ENCODE measurements around the gene SLC44A5.

SLC44A5 gene

DNA sequence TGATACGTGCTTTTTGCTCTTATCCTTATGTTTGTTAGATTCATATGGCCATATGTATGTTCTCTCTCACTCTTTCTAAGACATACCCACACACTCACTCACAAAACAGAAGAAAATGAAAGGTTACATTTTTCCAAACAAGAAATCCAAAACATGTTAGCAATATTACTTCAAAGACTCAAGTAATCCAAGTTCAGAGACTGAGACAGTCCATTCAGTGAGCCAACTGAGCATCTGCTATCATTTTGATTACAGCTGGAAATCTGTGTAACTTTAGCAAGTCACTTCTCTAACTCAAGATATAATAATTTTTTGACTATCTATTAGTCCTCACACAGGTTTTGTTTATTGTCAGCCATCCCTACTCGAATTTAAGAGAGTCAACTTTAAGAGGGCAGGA lies 257.9 kb downstream of the SLC44A5 start:
- no peak overlapping the region for H3K27ac ChIP-seq (ENCODE audit: low read length)
- H3K27me3 ChIP-seq (ENCODE audit: low read depth, low read length), result no peaks in the 10 kb centered on the region
- H3K4me3 ChIP-seq (ENCODE audit: low read length), result no peak overlapping the region
- H3K9me3 ChIP-seq (ENCODE audit: insufficient read depth, low read length), result no peaks in the 10 kb centered on the region
- no peaks in the 10 kb centered on the region for H3K79me2 ChIP-seq (ENCODE audit: low read length)
- no peaks in the 10 kb centered on the region for H3K4me1 ChIP-seq (ENCODE audit: low read length)
- no peak overlapping the region for H3K9ac ChIP-seq (ENCODE audit: low read length)
- no peak for TF ChIP-seq EZH2phosphoT487 (IDR thresholded peaks at IDR 0.05; ENCODE audit: low read depth)
- TF ChIP-seq, protein P1, sequence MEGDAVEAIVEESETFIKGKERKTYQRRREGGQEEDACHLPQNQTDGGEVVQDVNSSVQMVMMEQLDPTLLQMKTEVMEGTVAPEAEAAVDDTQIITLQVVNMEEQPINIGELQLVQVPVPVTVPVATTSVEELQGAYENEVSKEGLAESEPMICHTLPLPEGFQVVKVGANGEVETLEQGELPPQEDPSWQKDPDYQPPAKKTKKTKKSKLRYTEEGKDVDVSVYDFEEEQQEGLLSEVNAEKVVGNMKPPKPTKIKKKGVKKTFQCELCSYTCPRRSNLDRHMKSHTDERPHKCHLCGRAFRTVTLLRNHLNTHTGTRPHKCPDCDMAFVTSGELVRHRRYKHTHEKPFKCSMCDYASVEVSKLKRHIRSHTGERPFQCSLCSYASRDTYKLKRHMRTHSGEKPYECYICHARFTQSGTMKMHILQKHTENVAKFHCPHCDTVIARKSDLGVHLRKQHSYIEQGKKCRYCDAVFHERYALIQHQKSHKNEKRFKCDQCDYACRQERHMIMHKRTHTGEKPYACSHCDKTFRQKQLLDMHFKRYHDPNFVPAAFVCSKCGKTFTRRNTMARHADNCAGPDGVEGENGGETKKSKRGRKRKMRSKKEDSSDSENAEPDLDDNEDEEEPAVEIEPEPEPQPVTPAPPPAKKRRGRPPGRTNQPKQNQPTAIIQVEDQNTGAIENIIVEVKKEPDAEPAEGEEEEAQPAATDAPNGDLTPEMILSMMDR (IDR thresholded peaks at IDR 0.05; ENCODE audit: low read depth, low read length), result no peak
- H3K4me2 ChIP-seq (ENCODE audit: low read length), result no peak overlapping the region
- no peaks in the 10 kb centered on the region for H4K20me1 ChIP-seq (ENCODE audit: insufficient read depth, low read length)
- H2AFZ ChIP-seq (ENCODE audit: low read depth, low read length), result no peak overlapping the region
- no peaks in the 10 kb centered on the region for H3K36me3 ChIP-seq (replicated peaks; ENCODE audit: low read depth, low read length)

DNA sequence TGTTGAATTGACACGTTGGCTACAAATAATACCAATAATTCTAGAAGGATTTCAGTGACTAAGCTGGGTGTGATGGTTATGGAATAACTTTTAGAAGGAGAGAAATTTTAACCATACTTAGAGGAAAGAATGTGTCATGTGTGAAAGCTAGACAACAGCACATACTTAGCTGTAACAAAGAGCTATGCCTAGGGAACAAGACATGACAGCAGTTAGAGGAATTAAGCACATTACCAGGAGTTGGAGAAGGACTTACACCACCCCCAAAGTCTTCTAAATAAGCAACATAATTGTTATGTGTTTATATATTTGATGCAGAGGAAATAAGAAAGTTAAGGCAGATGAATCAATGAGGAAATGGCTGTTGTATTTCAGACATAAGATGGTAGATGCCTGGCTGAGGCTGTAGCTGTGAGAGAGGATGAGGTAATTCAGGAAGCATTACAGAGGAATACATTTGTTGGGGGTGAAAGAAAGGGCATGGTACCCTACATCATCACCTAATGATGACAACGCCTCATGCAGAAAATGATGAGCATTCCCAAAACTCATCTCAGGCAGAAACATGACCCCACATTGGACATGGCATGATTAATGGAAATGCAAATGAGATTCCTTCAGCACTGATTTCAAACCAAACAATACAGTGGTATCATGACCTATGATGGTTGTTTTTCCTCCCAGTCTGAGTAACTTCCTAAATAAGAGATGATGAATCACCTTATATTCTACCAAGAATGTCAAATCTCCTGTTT lies 265.2 kb downstream of the SLC44A5 start:
- Histone ChIP-seq H3K27me3 (ENCODE audit: low read depth, low read length) (no peaks in the 10 kb centered on the region), H3K9ac (ENCODE audit: low read length) (no peak overlapping the region), H3K4me2 (ENCODE audit: low read length) (no peak overlapping the region), H2AFZ (ENCODE audit: low read depth, low read length) (no peak overlapping the region), H4K20me1 (ENCODE audit: insufficient read depth, low read length) (no peaks in the 10 kb centered on the region), H3K36me3 (replicated peaks; ENCODE audit: low read depth, low read length) (no peaks in the 10 kb centered on the region), H3K4me3 (ENCODE audit: low read length) (no peak overlapping the region), H3K4me1 (ENCODE audit: low read length) (peaks cover 15% of the 10 kb centered on the region), H3K27ac (ENCODE audit: low read length) (no peak overlapping the region), H3K79me2 (ENCODE audit: low read length) (no peaks in the 10 kb centered on the region), H3K9me3 (ENCODE audit: insufficient read depth, low read length) (no peaks in the 10 kb centered on the region)
- no peak for TF ChIP-seq EZH2phosphoT487 (IDR thresholded peaks at IDR 0.05; ENCODE audit: low read depth)
- TF ChIP-seq, protein P1 (IDR thresholded peaks at IDR 0.05; ENCODE audit: low read depth, low read length), result no peak

DNA sequence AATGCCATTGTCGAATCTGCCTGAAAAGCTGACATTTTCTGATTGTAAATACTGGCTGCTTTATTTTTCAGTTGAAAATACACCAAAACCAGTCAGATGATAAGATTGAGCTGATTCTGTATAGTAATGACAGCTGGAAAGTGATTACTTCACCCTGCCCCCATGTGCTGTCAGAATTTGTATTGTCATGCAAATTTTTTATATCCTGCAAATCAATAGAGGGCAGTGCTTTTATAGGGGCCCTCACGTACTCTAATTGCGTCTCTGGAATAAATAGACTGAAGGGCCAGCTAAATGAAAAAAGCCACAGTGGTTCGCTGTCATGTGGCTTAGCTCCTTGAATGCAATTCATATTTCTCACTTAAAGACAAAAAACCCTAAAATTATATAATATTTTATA lies 268.1 kb downstream of the SLC44A5 start:
- H3K9me3 ChIP-seq (ENCODE audit: insufficient read depth, low read length), result no peaks in the 10 kb centered on the region
- no peaks in the 10 kb centered on the region for H3K27me3 ChIP-seq (ENCODE audit: low read depth, low read length)
- TF ChIP-seq EZH2phosphoT487 (IDR thresholded peaks at IDR 0.05; ENCODE audit: low read depth), result no peak
- TF ChIP-seq, protein P1 (IDR thresholded peaks at IDR 0.05; ENCODE audit: low read depth, low read length), result no peak
- H3K27ac ChIP-seq (ENCODE audit: low read length), result no peak overlapping the region
- no peak overlapping the region for H2AFZ ChIP-seq (ENCODE audit: low read depth, low read length)
- H3K9ac ChIP-seq (ENCODE audit: low read length), result no peak overlapping the region
- no peaks in the 10 kb centered on the region for H3K36me3 ChIP-seq (replicated peaks; ENCODE audit: low read depth, low read length)
- no peak overlapping the region for H3K4me3 ChIP-seq (ENCODE audit: low read length)
- H4K20me1 ChIP-seq (ENCODE audit: insufficient read depth, low read length), result no peaks in the 10 kb centered on the region
- H3K79me2 ChIP-seq (ENCODE audit: low read length), result no peaks in the 10 kb centered on the region
- no peak overlapping the region for H3K4me2 ChIP-seq (ENCODE audit: low read length)
- H3K4me1 ChIP-seq (ENCODE audit: low read length), result peaks cover 43% of the 10 kb centered on the region

DNA sequence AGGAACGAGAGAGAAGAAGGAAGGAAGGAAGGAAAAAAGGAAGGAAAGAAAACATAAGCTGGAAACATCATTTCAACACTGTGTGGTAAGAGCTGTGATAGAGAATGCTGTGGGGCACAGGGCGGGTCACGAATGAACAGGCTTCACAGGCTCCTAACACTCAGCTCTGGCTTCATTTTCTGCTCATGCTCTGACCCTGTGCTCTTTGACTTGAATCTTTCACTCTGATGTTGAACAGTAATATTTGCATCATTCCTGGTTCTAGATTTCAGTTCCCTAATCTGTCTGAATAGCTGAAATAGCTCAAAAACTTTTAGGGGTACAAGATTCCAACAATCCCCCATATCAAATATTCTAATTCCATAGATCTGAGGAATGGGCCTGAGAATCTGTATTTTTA lies 269.4 kb downstream of the SLC44A5 start:
- no peak overlapping the region for H3K4me3 ChIP-seq (ENCODE audit: low read length)
- no peaks in the 10 kb centered on the region for H3K27me3 ChIP-seq (ENCODE audit: low read depth, low read length)
- peak overlapping the region; percentile 40 for H3K4me2 ChIP-seq (ENCODE audit: low read length)
- H3K27ac ChIP-seq (ENCODE audit: low read length), result no peak overlapping the region
- no peaks in the 10 kb centered on the region for H4K20me1 ChIP-seq (ENCODE audit: insufficient read depth, low read length)
- TF ChIP-seq, protein P1 (IDR thresholded peaks at IDR 0.05; ENCODE audit: low read depth, low read length), result no peak
- TF ChIP-seq EZH2phosphoT487 (IDR thresholded peaks at IDR 0.05; ENCODE audit: low read depth), result no peak
- H3K4me1 ChIP-seq (ENCODE audit: low read length), result peaks cover 43% of the 10 kb centered on the region
- no peak overlapping the region for H3K9ac ChIP-seq (ENCODE audit: low read length)
- no peaks in the 10 kb centered on the region for H3K79me2 ChIP-seq (ENCODE audit: low read length)
- no peaks in the 10 kb centered on the region for H3K36me3 ChIP-seq (replicated peaks; ENCODE audit: low read depth, low read length)
- H2AFZ ChIP-seq (ENCODE audit: low read depth, low read length), result no peak overlapping the region
- no peaks in the 10 kb centered on the region for H3K9me3 ChIP-seq (ENCODE audit: insufficient read depth, low read length)
